ENCODE measurements around the gene SPATA31C2.
"Not testable (repeated sequence)": the region's sequence is repeated elsewhere in the genome, so short reads cannot be mapped to it uniquely, and the experiment has no call there.

SPATA31C2 gene

DNA sequence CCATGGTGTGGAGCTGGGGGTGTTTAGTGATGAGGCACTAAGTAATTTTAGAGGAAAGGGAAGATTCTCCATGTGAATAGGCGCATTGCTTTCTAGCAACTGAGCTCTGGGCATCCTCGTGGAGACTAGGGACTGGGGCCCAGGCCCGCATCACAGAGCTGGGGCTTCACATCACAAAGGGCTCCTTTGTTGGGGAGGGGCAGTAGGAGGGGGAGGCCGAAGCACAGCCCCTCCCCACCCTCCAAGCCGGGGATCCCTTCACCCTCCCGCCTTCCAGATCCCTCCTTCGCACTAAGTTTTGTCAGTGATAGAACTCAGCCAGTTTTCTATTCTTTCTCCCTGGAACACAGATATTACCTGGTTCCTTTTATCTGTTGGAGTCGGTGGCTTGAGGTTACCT, at the start of gene SPATA31C2:
SPATA31C2 (minus strand) TSS at position 101 of the 400 bp plus-strand sequence; CDS start at position 72, 29 bp downstream.
- not testable (repeated sequence) for DNase-seq

DNA sequence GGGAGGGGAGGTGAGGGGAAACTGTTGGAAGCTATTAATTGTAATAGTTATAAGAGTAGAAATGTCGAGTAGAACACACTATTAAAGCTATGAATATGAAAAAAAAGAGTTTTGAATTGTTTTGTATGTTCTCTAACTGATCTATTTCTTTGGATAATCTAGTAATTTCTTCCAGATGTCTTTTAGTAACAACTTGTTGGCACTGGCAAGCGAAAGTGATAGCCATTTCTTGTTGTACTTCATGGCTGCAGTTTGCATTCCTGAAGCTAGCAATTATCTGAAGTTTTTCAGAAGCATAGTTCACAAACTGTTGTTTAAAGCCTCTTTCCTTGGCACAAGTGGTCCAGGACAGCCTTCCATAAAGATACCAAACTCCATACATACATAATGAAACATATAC, 49.4 kb upstream of the SPATA31C2 start:
- no peak for DNase-seq

DNA sequence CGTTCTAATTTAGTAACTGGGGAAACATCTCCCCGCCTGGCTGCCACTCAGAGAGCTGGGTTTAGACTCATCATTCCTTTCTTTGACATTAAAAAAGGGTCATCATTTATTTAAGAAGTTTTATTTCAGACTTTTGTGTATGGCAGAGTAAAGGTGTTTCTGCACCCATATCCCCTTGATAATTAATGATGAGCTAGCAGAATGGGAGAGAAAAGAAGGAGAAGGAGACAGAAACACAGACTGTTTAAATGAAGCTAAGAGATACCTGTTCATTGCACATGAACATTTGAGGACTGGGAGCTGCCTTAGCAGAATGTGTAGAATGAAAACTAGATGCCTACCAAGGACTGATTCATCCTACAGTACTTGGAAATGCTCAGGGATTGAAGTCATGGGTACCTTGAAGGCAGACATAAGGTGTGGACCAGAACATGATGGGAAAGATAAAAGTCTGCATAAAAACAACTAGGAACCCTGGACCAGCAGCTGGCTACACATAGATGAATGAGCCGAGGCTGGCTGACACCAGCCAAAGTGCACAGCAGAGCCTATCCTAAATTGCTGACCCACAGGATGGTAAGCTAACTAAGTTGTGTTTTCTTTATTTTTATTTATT, 48.3 kb upstream of the SPATA31C2 start:
- DNase-seq: no peak

DNA sequence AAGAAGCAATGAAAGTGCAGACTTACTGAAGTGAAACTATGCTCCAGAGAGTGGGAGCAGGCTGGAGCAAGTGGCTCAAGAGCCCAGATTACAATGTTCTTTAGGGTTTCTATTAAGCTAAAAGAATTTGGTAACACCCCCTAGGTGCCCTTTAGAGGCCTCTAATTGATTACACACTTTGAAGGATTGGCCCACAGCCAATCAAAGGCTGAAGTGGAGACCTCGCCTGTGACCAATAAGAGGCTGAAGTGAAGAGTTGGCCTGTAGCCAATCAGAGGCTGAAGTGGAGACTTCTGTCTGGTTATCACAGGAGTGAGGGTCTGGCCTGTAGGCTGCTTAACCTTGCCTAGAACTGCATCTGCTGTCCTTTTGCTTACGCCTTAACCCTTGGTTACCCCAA, 46.7 kb upstream of the SPATA31C2 start:
- DNase-seq: no peak

DNA sequence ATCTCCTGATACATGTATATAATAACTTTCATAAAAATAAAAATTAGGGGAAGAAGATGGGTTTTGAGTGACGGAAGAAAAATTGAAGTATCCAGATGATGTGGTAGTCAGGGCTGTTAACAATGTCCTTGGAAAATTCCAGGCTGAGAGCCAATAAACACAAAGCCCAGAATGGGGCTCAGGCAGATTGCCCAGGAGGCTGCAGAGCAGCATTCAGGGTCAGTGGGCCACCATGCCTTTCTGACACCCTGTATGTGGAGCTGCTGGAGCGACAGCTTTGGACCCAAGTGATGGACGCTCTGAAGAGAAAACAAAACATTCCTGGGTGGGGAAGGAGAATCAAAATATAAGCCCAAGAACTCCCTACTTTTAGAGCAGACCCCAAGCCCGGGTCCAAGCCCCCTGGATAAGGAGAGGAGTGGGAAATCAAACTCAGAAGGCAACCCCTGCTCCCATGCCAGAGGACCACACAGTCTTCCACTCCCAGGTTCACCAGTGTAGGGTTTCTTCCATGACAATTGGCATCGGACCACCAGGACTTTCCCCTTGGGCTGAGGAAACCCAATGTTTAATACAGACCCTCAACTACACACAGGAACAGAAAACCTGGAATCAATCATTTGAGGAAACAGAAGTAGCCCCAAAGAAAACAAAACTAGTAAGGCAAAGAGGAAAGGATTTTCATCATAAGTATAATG, 45.7 kb upstream of the SPATA31C2 start:
- no peak for DNase-seq

DNA sequence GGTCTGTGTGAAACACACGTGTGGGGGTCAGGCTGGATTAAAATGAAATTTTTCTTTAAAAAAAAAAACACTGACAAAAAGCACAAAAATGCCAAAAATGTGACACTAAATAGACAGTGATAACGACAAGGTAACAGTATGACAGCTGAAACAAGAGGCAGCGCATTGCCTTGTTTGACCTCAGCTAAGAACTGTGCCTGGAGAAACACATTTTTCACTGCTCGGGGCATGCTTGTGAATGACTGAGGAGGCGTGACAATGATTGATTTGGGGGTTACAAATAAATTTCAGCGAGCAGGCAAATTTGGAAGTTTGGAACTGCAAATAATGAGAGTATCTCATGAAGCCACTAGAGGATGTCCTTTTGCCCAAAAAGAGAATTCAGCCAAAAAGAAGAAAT, 44.2 kb upstream of the SPATA31C2 start:
- DNase-seq: no peak

DNA sequence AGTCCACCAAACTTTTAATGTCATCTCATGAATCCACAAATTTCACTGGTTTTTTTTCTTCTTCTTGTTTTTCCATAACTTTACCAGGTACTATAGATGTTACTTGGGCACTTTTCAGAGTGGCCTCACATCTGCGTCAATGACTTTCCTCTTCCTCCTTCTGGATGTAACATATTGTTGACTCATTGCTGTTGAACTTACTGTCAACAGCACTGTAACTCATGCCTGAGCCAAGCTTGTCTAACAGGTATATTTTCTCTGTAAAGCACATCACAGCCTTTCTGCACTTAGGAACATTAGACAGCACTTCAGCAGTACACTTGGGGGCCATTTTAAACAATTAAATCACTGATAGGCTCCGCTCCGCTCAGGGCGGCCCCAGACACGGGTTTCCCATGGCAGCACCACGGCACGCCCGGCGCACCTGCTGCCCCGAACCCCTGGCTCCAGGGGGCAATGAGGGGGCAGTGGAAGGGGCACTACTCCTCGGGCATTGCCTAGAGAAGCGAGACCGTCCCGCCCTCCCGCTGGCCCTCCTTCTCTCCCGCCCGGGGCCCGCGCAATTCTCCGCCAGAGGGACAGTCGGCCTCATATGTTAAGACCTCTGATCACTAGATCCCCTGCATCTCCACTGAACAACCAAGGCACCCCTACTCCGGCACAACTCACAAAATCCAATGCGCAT, 41.9 kb upstream of the SPATA31C2 start:
- no peak for DNase-seq

DNA sequence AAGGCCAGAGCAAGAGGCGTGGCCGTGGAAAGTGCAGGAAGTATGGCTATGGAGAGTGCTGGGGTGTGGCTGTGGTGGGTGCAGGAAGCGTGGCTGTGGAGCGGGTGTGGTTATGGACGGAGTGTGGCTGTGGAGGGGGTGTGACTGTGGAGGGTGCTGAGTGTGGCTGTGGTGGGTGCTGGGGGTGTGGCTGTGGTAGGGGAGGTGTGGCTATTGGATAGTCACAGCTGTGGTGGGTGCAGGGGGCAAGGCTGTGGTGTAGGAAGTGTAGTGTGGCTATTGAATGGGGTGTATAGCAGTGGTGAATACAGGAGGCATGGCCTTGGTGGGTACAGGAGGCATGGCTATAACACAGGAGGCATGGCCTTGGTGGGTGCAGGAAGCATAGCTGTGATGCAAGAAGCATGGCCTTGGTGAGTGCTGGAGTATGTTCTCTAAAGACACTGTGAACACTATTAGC, 40.8 kb upstream of the SPATA31C2 start:
- no peak for DNase-seq

DNA sequence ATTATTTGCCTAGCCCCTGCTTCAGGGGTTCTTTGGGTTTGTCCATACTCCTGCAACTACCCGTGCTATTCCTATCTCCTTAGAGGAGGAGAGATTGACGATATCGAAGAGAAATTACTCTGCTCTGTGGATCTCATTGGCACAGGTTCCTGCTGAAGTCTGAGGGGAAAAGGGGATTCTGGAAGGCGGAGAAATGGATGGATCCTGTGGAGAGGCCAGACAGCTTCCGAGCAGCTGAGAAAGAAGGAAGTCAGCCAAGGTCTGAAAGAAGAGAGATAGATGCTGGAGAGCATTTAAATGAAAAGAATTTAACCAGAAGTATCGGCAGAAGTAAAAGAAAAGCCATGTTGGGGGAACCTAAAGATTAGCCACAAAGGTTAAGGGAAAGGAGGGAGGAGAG, 40.4 kb upstream of the SPATA31C2 start:
- DNase-seq: no peak

DNA sequence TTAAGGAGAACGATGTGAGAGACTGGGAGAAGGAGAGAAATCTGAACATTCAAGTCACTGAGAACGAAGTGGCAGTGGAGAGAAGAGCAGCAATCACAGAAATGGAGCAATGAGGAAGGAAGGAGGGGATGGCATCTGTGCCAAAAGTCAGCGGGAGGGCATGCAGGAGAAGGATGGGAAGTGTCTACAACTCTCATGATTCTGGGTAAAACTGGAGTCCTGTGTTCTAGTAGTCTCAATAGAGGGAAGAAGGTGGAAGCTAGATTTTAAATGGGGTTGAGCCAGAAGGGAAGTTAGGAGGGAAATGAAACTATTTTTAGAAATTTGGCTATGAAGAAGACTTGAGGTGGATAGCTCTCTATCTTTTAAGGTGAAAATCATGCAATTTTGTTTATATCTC, 39.1 kb upstream of the SPATA31C2 start:
- no peak for DNase-seq

DNA sequence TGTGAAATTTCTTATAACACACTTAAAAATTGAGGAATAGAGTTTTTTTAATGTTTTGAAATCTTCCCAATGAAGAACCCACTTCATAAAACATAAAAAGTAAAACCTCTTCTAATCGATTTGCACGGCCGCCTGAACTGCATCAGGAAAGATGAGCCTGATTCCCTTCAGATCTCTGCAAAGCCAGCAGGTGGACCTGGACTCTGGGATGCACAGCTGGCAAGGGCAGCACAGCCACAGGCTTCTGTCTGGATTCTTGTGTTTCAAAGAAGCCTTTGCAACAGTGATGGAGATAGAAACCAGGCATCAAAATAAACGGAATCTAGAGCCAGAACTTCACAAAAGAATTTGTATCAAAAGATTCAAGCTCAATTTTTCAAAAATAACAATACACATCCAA, 36.0 kb upstream of the SPATA31C2 start:
- no peak for DNase-seq

DNA sequence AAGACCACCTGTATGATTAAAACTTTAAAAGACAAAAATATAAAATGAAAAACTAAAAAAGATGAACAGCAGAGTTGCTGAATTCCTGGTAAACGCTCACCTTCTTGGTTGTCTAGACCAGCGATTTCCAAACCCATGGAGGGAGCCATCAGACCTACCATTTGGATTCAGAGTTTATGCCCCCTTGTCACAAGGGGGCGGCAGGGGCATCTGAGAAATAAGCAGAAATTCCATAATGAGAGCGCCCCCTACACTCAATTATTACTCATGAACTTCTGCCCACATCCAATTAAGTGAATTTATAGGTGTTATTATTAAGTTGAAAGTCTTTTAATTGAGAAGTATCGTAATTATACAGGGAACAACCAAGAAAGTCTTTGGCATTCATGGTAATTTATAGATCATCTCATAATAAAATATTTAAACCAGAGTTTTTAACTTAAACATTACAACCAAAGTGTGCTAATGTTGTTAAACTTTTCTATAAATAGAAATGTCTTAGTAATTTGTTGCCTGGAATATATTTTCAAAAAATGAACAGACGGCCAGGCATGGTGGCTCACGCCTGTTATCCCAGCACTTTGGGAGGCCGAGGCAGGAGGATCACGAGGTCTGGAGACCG, 35.2 kb upstream of the SPATA31C2 start:
- DNase-seq: no peak

DNA sequence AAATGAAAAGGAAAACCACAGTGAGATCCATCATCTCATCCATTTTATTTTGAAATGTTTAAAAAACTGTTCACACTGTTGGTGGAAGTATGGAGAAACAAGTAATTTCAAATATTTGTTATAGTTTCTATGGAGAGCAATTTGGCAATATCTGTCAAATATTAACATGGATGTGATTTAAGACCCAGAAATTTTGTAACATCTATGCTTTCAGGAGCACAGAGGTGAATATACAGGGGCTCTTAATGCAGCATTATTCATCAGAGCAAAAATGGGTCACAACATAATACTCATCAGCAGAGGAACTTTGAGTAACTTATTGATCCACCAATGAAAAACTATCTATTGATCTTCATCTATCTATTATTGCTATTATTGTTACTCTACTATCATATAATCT, 31.4 kb upstream of the SPATA31C2 start:
- DNase-seq: no peak

DNA sequence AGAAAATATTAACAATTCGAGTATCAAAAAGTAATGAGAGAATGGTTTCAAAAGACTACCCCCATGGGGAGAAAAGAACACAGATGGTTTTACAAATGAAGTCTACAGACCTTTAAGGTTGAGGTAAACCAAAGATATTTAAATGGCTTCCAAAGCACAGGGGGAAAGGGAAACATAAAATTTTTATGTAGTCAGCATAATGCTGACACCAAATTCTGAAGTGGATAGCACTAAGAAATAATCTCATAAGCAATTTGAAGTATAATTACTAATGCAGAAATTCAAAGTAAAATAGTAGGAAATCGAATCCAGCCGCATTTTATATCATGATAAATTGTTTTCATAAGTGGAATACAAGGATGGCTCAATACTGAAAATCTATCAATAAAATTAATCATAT, 30.3 kb upstream of the SPATA31C2 start:
- DNase-seq: no peak

DNA sequence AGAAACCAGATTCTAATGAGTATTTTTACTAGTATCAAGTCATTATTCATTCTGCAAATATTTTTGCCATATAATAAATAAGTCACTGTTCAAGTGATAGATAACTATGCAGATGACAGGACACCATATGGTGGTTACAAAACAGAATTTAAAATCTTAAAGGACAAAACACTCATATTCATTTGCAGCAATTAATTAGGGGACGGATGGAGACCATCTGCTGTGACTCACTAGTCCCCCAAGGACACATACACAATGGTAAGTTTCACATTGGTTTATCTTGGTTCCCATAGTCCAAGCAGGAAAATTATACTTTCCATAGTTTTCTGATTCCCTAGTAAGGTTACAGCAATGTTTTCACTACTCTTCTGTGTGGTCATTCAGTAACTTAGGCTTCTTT, 28.4 kb upstream of the SPATA31C2 start:
- DNase-seq: no peak

DNA sequence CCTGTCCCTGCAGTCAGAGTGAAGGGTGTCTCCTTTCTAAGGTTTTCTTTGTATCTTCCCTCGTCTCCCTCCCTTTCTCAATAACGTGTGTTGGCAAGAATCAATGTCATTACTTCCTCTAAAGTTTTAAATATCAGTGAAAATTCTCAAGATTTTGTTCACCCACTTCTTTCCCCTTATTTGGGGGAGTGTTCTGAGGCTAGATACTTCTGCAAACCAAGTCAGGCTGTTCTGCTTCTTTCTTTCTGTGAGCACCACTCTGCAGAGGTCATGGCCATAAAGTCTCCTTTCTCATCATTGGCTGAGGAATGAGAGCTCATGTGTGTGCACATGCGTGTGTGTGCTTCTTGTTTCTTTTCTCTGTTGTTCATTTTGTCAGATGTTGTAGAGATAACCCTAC, 26.6 kb upstream of the SPATA31C2 start:
- DNase-seq: no peak

DNA sequence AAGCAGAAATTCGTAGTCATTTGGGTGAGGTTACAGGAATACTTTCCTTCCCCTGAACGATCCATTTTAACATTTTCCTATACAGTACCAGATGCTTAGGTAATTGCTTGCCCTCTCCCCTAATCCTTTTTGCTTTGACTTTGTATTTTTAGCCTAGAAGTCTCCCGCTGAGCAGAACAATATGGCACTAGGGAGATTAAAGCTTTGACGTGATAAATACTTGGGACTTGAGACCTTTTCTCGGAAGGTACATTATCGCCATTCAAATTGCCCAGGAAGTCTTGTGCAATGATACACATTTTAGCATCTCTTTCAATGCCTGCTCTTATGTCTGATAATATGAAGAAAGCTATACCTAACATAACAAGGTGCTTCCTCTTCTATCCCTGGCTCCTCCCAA, 22.9 kb upstream of the SPATA31C2 start:
- no peak for DNase-seq

DNA sequence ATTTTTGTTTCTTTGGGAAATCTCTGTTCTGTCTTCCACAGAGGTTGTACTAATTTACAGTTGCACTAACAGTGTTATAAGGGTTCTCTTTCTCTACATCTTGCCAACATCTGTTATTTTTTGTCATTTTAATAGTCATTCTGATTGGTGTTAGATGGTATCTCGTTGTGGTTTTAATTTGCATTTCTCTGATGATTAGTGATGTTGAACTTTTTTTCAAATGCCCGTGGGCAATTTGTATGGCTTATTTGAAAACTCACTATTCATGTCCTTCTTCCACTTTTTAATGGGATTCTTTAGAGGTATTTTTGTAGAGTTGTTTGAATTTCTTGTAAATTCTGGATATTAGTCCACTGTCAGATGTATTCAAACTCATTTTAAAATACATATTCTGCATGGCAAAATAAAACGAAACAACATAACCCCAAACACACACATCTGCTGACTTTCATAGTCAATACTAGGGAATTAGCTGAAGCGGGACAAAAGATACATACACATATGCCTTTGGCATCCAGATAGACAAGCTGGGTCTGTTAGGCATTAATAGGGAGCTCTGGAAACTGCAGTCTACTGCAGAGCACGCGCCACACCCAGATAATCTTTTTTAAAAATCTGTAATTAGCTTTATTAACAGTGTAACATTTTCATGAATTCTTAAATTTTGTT, 5.8 kb upstream of the SPATA31C2 start:
- DNase-seq: no peak

DNA sequence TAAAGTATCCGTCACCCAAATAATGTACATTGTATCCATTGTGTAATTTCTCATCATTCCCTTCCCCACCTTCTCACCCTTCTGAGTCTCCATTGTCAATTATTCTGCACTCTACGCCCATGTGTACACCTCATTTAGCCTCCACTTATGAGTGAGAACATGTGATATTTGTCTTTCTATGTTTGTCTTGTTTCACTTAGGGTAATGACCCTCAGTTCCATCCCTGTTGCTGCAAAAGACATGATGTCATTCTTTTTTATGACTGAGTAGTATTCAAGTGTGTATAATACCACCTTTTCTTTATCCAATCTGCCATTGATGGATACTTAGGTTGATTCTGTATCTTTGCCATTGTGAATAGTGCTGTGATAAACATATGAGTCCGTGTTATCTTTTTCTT, 4.9 kb upstream of the SPATA31C2 start:
- DNase-seq: no peak

DNA sequence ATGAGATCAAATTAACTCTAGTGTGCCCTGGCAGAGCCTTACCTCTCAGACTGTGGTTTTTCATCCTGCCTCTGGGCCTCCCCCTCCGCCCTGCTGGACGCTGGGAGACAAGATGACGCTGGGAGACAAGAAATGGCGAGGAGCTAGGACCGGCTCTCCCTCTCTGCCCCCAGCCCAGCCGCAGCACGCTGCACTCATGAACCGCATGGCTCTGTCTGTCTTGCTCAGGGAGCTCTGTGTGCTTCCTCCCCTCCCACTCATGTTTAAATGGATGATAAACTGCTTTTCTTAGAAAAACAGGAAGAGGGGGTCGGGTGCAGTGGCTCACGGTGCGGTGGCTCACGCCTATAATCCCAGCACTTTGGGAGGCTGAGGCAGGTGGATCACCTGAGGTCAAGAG, 4.7 kb downstream of the SPATA31C2 start:
- not testable (repeated sequence) for DNase-seq

DNA sequence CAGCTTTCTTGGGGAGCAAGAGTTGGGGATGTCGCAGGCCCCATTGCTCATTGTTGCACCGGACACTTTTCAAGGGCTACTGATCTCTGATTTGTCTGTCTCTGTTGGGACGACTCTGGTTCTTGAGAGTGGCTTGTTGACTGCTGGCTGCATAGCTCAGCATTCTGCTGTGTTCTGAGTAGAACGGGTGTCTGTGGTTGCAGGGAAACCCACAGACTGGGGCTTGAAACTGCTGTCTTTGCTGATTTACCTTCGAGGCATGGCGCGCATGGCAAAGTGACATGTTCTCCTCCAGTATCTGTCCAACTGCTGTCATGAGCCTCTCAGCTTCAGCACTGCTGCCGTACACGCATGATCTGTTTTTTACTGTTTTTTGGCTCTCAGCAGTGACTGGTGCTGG, 8.7 kb downstream of the SPATA31C2 start:
- not testable (repeated sequence) for DNase-seq

DNA sequence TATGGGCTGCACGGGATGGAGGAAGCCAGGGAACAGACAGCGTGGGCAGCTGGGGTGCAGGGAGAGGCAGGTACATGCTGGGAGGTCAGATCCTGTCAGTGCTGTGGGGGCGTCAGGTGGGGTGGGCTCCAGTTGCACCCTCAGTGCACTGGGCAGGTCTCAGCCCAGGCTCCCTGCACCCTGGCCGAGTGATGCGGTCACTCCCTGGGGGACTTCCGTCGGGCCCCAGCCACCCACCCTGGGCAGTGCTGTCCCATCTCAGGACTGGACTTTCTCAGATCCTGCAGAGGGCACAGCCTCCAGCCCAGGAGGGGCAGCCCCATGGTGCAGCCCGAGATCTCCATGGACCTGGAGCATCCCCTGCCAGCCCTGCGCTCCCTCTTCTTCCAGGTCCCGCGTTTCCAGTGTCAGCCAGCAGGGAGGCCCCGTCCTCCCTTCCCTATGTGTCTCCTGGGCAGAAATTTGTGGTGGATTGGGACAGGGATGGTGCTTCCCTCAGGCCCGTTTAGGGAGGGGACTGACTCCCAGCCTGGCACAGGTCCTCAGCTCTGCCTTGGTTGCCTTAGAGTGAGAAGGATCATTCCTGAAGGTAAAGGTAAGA, 10.5 kb downstream of the SPATA31C2 start:
- DNase-seq: not testable (repeated sequence)

DNA sequence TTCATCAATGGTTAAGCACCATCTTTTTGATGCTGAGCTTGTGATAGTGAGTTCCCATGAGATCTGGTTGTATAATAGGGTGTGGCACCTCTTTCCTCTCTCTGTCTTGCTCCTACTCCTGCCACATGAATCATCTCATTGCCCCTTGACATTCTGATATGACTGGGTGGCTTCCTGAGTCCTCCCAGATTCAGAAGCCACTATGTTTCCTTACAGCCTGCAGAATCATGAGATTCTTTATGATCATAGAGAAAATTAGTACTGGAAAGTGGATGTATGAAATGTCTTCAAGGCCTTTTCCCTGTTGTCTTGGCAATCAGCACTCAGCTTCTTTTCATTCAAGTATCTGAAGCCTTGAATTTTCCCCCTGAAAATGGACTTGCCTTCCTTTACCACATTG, 14.9 kb downstream of the SPATA31C2 start:
- not testable (repeated sequence) for DNase-seq

Measured in NCI-H1436 treated with DMSO at 0.1 percent for 48 hours (cell line).